HCT116 (cell line): ENCODE measurements around the gene CCDC88C. TPM values are rescaled to one million over a fixed set of nuclear protein-coding genes. Genes with fewer than 3 reads are reported as not detected.

Source experiments
- ATAC-seq: fragments of 200-7000 bp; cut with Tn5 transposase; 2 replicates; pipeline ENCODE4 v1.9.1; 2020; ENCODE audit warnings: mild to moderate bottlenecking, moderate library complexity
- BruUV-seq: library from RNA; stranded (reverse); fragments of 400-500 nt; replicated peaks from 2 replicates; lab custom pipeline; 2021; lab: Mats Ljungman, UMichigan
- CTCF ChIA-PET: fragments of 300-600 bp; sonication (Branson Sonifier 250); formaldehyde crosslinking; loops from one replicate; lab custom pipeline; 2021; ENCODE audit warnings: antibody characterized with exemption; lab: Charles Lee
- POLR2A ChIA-PET: fragments of 300-600, 350-600 bp; sonication (Branson Sonifier 250); formaldehyde crosslinking; loops from one replicate; lab custom pipeline; 2021; ENCODE audit warnings: antibody characterized with exemption; lab: Charles Lee
- RAD21 ChIA-PET, 2 experiments: fragments of 300-600 bp; sonication (Branson Sonifier 250); formaldehyde crosslinking; loops; one replicate each; lab custom pipeline; 2023; ENCODE audit warnings: low total read pairs in 2 of 2; ENCODE audit not compliant: uncharacterized antibody in 2 of 2, unreplicated experiment in 2 of 2, low non-redundant PET in 1 of 2; lab: Charles Lee
- DNase-seq: peaks from one replicate; pipeline ENCODE4 v3.0.0-alpha.2; 2010; ENCODE audit warnings: low read depth, low spot score
- H2AFZ ChIP-seq: fragments of 200-600 bp; shearing (Covaris generic), sonication (generic); 2 replicates; pipeline ENCODE4 v1.6.1; 2017; ENCODE audit warnings: low read depth, mixed run types, mixed read lengths, antibody characterized with exemption, low read length; ENCODE audit not compliant: poor library complexity, severe bottlenecking
- H3K27ac ChIP-seq: 2 replicates; pipeline ENCODE4 v1.5.1; 2012; ENCODE audit warnings: low read depth, low read length
- H3K27me3 ChIP-seq: fragments of 200-600 bp; sonication (generic); 2 replicates; pipeline ENCODE4 v1.6.1; 2016; ENCODE audit warnings: mixed run types, low read length, mixed read lengths; ENCODE audit not compliant: insufficient read depth
- H3K36me3 ChIP-seq, 2 experiments: fragments of 200-500 bp in 1 of 2; fragments of 200-600 bp in 1 of 2; sonication (Bioruptor generic) in 1 of 2; sonication (generic) in 1 of 2; 2 replicates each; pipeline versions ENCODE4 v1.5.1 to v1.6.1; 2014 to 2016; ENCODE audit warnings: low read length in 2 of 2, inconsistent platforms in 1 of 2, mixed read lengths in 1 of 2, mixed run types in 1 of 2; ENCODE audit not compliant: insufficient read depth in 2 of 2, control insufficient read depth in 1 of 2
- H3K4me1 ChIP-seq, 2 experiments: fragments of 200-600 bp in 1 of 2; sonication (generic) in 1 of 2; 2 replicates each; pipeline versions ENCODE4 v1.5.1 to v1.6.1; 2012 to 2017; ENCODE audit warnings: low read length in 2 of 2, inconsistent platforms in 1 of 2, mild to moderate bottlenecking in 1 of 2, mixed read lengths in 1 of 2, mixed run types in 1 of 2, moderate library complexity in 1 of 2; ENCODE audit not compliant: insufficient read depth in 2 of 2, control insufficient read depth in 1 of 2
- H3K4me2 ChIP-seq: fragments of 200-600 bp; sonication (generic); 2 replicates; pipeline ENCODE4 v1.6.1; 2017; ENCODE audit warnings: mixed run types, low read length, mixed read lengths
- H3K4me3 ChIP-seq, 2 experiments: fragments of 200-600 bp in 1 of 2; sonication (generic) in 1 of 2; replicated peaks in 1 of 2; 2 replicates each; pipeline ENCODE4 v1.5.1; 2011 to 2016; ENCODE audit warnings: low read length in 2 of 2, control low read depth in 1 of 2, low read depth in 1 of 2, mild to moderate bottlenecking in 1 of 2, mixed read lengths in 1 of 2, mixed run types in 1 of 2
- H3K79me2 ChIP-seq: fragments of 200-600 bp; sonication (generic); 2 replicates; pipeline ENCODE4 v1.6.1; 2017; ENCODE audit warnings: mild to moderate bottlenecking, mixed run types, low read length, moderate library complexity, mixed read lengths; ENCODE audit not compliant: insufficient read depth
- H3K9ac ChIP-seq: fragments of 200-600 bp; sonication (generic); 2 replicates; pipeline ENCODE4 v1.6.1; 2016; ENCODE audit warnings: low read length, mixed read lengths
- H3K9me2 ChIP-seq: fragments of 200-600 bp; sonication (generic), shearing (Covaris generic); 2 replicates; pipeline ENCODE4 v1.6.1; 2017; ENCODE audit warnings: mixed run types, mild to moderate bottlenecking, moderate library complexity; ENCODE audit not compliant: insufficient read depth
- H3K9me3 ChIP-seq, 2 experiments: fragments of 200-500 bp in 1 of 2; fragments of 200-600 bp in 1 of 2; sonication (Bioruptor generic) in 1 of 2; sonication (generic) in 1 of 2; 2 replicates each; pipeline ENCODE4 v1.6.1; 2014 to 2017; ENCODE audit warnings: low read length in 2 of 2, mixed read lengths in 2 of 2, inconsistent platforms in 1 of 2, low read depth in 1 of 2, mild to moderate bottlenecking in 1 of 2, mixed run types in 1 of 2, moderate library complexity in 1 of 2; ENCODE audit not compliant: control insufficient read depth in 1 of 2, insufficient read depth in 1 of 2
- H4K20me1 ChIP-seq: fragments of 200-600 bp; sonication (generic), shearing (Covaris generic); 2 replicates; pipeline ENCODE4 v1.6.1; 2017; ENCODE audit warnings: mixed run types, mild to moderate bottlenecking, moderate library complexity; ENCODE audit not compliant: insufficient read depth
- CEBPB ChIP-seq: IDR thresholded peaks from 2 replicates; pipeline ENCODE4 v1.6.1; 2012; ENCODE audit warnings: low read depth
- EGR1 ChIP-seq: IDR thresholded peaks from 2 replicates; pipeline ENCODE4 v1.6.1; 2012; ENCODE audit warnings: low read depth
- EZH2phosphoT487 ChIP-seq: fragments of 200-600 bp; IDR thresholded peaks from 2 replicates; pipeline ENCODE4 v1.6.1; 2018; ENCODE audit warnings: antibody characterized with exemption, borderline replicate concordance
- FOSL1 ChIP-seq: IDR thresholded peaks from 2 replicates; pipeline ENCODE4 v1.6.1; 2012; ENCODE audit warnings: low read depth
- JUND ChIP-seq: IDR thresholded peaks from 2 replicates; pipeline ENCODE4 v1.6.1; 2012
- POLR2A ChIP-seq: IDR thresholded peaks from 2 replicates; pipeline ENCODE4 v1.7.0; 2011; ENCODE audit warnings: borderline replicate concordance; ENCODE audit not compliant: insufficient read depth, insufficient read length; ENCODE audit errors: extremely low read depth
- RAD21 ChIP-seq: IDR thresholded peaks from 2 replicates; pipeline ENCODE4 v1.6.1; 2012; ENCODE audit warnings: low read depth, mild to moderate bottlenecking
- SP1 ChIP-seq: IDR thresholded peaks from 2 replicates; pipeline ENCODE4 v1.6.1; 2012; ENCODE audit warnings: low read depth
- SRF ChIP-seq: IDR thresholded peaks from 2 replicates; pipeline ENCODE4 v1.6.1; 2012; ENCODE audit warnings: low read depth
- YY1 ChIP-seq: IDR thresholded peaks from 2 replicates; pipeline ENCODE4 v1.6.1; 2011; ENCODE audit warnings: low read length, low read depth, moderate library complexity, mild to moderate bottlenecking; ENCODE audit not compliant: insufficient replicate concordance; ENCODE audit errors: extremely low read depth
- ZNF274 ChIP-seq: fragments of 200-500 bp; sonication (Bioruptor generic); IDR thresholded peaks from 2 replicates; pipeline ENCODE4 v1.6.1; 2014; ENCODE audit warnings: mild to moderate bottlenecking, low read depth, low read length, inconsistent platforms
- intact Hi-C: fragments of 100-400 bp; cut with micrococcal nuclease; formaldehyde crosslinking; loops from 2 replicates; pipeline ENCODE4 v1.10.0; 2022
- total RNA-seq: library from RNA; stranded (reverse); gene quantifications from one replicate; pipeline ENCODE4 v1.2.1, GENCODE V29; 2021; ENCODE audit not compliant: unreplicated experiment
- TF ChIP-seq, protein P1 (sequence below): IDR thresholded peaks from 2 replicates; pipeline ENCODE4 v1.6.1; 2012
- TF ChIP-seq, protein P2 (sequence below): IDR thresholded peaks from 2 replicates; pipeline ENCODE4 v1.6.1; 2011; ENCODE audit warnings: mild to moderate bottlenecking, low read length, moderate library complexity; ENCODE audit not compliant: insufficient replicate concordance; ENCODE audit errors: extremely low read depth

CCDC88C gene
- total RNA-seq, 1 experiment from 2014 or later = 20.8 TPM

DNA sequence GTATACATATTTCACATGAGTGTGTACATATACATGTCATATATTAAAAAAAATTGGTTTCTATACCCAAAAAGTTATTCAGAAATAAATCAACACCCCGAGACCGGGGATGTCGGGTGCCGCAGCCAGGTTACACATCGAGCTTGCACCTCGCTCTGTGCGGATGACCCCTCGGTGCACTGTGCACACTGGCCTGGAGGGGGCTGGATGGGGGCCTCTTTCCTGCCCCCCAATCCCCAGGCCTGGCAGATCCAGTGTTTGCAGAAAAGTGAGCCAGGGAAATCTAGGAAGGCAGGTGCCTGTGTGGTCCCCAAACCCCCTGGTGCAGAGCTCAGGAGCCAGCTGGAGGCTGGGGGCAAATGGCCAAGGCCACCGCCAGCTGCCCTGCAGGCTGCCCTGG, 146.0 kb downstream of the CCDC88C start:
- Histone ChIP-seq H3K4me1 (no peaks in the 10 kb centered on the region), H3K4me2 (no peak overlapping the region), H2AFZ (no peak overlapping the region), H3K9me2 (no peaks in the 10 kb centered on the region), H3K9me3 (no peaks in the 10 kb centered on the region), H3K36me3 (no peaks in the 10 kb centered on the region), H3K27me3 (no peaks in the 10 kb centered on the region), H3K79me2 (no peaks in the 10 kb centered on the region), H3K9ac (no peak overlapping the region), H3K4me3 (no peak overlapping the region)
- ATAC-seq (no peak), DNase-seq (no peak)
- intact Hi-C loops = no loop called here
- RAD21 ChIA-PET = no interaction called here
- POLR2A ChIA-PET = no interaction called here
- no TSS peak for BruUV-seq
- CTCF ChIA-PET = no interaction called here
- TF ChIP-seq, protein P1, sequence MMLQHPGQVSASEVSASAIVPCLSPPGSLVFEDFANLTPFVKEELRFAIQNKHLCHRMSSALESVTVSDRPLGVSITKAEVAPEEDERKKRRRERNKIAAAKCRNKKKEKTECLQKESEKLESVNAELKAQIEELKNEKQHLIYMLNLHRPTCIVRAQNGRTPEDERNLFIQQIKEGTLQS = no peak
- TF ChIP-seq JUND = no peak
- TF ChIP-seq CEBPB = no peak
- TF ChIP-seq ZNF274 = no peak
- TF ChIP-seq YY1 = no peak
- TF ChIP-seq EGR1 = no peak
- TF ChIP-seq SRF = no peak
- TF ChIP-seq, protein P2, sequence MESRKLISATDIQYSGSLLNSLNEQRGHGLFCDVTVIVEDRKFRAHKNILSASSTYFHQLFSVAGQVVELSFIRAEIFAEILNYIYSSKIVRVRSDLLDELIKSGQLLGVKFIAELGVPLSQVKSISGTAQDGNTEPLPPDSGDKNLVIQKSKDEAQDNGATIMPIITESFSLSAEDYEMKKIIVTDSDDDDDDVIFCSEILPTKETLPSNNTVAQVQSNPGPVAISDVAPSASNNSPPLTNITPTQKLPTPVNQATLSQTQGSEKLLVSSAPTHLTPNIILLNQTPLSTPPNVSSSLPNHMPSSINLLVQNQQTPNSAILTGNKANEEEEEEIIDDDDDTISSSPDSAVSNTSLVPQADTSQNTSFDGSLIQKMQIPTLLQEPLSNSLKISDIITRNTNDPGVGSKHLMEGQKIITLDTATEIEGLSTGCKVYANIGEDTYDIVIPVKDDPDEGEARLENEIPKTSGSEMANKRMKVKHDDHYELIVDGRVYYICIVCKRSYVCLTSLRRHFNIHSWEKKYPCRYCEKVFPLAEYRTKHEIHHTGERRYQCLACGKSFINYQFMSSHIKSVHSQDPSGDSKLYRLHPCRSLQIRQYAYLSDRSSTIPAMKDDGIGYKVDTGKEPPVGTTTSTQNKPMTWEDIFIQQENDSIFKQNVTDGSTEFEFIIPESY = no peak
- no peak for TF ChIP-seq POLR2A
- no peak for TF ChIP-seq RAD21
- no peak for TF ChIP-seq FOSL1
- no peak for TF ChIP-seq EZH2phosphoT487
- no peak for TF ChIP-seq SP1
- TF ChIP-seq, all 23 proteins: peak for 0
- Histone ChIP-seq H4K20me1 (no peaks in the 10 kb centered on the region), H3K27ac (no peak overlapping the region)
